ENCODE measurements around the gene PHC2.

Gene PHC2

DNA sequence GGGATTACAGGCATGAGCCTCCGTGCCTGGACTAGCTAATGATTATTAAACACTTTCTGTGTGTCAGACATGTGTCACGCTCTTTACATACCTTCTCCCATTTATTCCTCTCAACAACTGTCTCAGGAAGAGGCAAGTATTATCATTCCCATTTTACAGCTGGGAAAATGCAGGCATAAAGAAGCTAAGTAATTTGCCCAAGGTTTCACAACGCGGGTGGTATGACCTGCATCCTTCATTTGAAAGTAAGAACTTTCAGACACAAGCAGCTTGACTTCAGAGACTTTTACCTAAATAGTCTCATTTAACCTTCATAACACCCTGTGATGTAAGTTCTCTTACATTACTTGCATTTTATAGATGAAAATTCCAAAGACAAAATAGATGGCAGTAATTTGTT is 40.5 kb upstream of the PHC2 start:
- Histone ChIP-seq H3K4me3 (no peak overlapping the region), H3K27me3 (no peaks in the 10 kb centered on the region), H3K36me3 (no peaks in the 10 kb centered on the region), H3K27ac (peak overlapping the region; percentile 77 to 90), H3K9me3 (no peaks in the 10 kb centered on the region), H3K4me1 (peaks cover 0 to 33% (median 27%) of the 10 kb centered on the region in 4 donors)
- no peak for TF ChIP-seq CTCF (IDR thresholded peaks at IDR 0.05)
- no peak for DNase-seq
- intact Hi-C loops (cut with DNase I; ENCODE audit: low total_unique reads) = loop anchor here (5.0 kb wide), 1 partner anchor 39 kb away; the partner anchor contains the start of gene PHC2

- intact Hi-C loops (cut with DNase I; ENCODE audit: low total_unique reads) = loop anchor here (5.0 kb wide), 1 partner anchor 38 kb away; the partner anchor contains the start of gene PHC2
- H3K4me1 ChIP-seq = peaks cover 0 to 33% (median 27%) of the 10 kb centered on the region in 4 donors
- H3K27me3 ChIP-seq = no peaks in the 10 kb centered on the region
- peak overlapping the region; percentile 5 to 77 for H3K27ac ChIP-seq
- peak; percentile 83 to 86 for DNase-seq
- H3K4me3 ChIP-seq = no peak overlapping the region
- no peaks in the 10 kb centered on the region for H3K36me3 ChIP-seq
- peak; percentile 74 to 83 for TF ChIP-seq CTCF (IDR thresholded peaks at IDR 0.05)
- no peaks in the 10 kb centered on the region for H3K9me3 ChIP-seq
These were observed 39.7 kb upstream of the PHC2 start for GRCh38 chr1:33470495-33471012.

DNA sequence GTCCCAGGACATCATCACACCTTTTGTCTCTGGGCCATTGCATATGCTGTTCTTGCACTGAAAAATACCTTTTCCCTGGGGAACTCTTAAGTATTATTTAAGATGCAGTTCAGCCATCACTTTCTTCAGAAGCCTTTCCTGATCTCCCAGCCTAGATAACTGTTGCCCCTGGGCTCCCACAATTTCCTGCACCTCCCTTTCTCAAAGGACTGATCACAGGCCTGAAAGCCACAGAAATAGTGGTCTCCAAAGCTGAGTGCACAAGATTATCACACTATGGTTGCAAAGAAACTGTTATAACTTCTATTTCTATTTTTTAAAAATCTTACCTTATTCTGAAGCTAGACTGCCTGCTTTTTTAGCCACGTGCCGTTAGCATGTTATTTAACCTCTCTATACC is 38.8 kb upstream of the PHC2 start:
- H3K27me3 ChIP-seq = no peaks in the 10 kb centered on the region

GRCh38 chr1:33468967-33469366 is 38.1 kb upstream of the PHC2 start:
- Histone ChIP-seq H3K36me3 (no peaks in the 10 kb centered on the region), H3K27me3 (no peaks in the 10 kb centered on the region), H3K27ac (no peak overlapping the region), H3K4me1 (peaks cover 0 to 30% (median 24%) of the 10 kb centered on the region in 4 donors), H3K4me3 (no peak overlapping the region), H3K9me3 (no peaks in the 10 kb centered on the region)
- intact Hi-C loops (cut with DNase I; ENCODE audit: low total_unique reads) = loop anchor here (5.0 to 10.0 kb wide), 3 partner anchors 94 to 244 kb away; no protein-coding TSS in a partner anchor
- TF ChIP-seq CTCF (IDR thresholded peaks at IDR 0.05) = no peak
- DNase-seq = no peak

More for the DNA sequence above, 38.8 kb upstream of the PHC2 start:
- peak overlapping the region in 1 of 2 donors; percentile 77 for H3K27ac ChIP-seq
- no peak for TF ChIP-seq CTCF (IDR thresholded peaks at IDR 0.05)
- no peak for DNase-seq
- H3K36me3 ChIP-seq = no peaks in the 10 kb centered on the region
- no peak overlapping the region for H3K4me3 ChIP-seq
- intact Hi-C loops (cut with DNase I; ENCODE audit: low total_unique reads) = loop anchor here (5.0 to 10.0 kb wide), 4 partner anchors 37 to 245 kb away; partner anchors contain the start of gene PHC2
- H3K9me3 ChIP-seq = no peaks in the 10 kb centered on the region
- peaks cover 0 to 33% (median 27%) of the 10 kb centered on the region in 4 donors for H3K4me1 ChIP-seq

GRCh38 chr1:33468531-33468930 is 37.6 kb upstream of the PHC2 start:
- Histone ChIP-seq H3K27ac (no peak overlapping the region), H3K36me3 (no peaks in the 10 kb centered on the region), H3K4me3 (no peak overlapping the region), H3K4me1 (peaks cover 0 to 27% (median 19%) of the 10 kb centered on the region in 4 donors), H3K27me3 (no peaks in the 10 kb centered on the region), H3K9me3 (no peaks in the 10 kb centered on the region)
- no peak for TF ChIP-seq CTCF (IDR thresholded peaks at IDR 0.05)
- DNase-seq = no peak
- intact Hi-C loops (cut with DNase I; ENCODE audit: low total_unique reads) = loop anchor here (5.0 to 10.0 kb wide), 3 partner anchors 94 to 244 kb away; no protein-coding TSS in a partner anchor
